ENCODE data around the gene IGSF21. TPM values are rescaled to one million over a fixed set of nuclear protein-coding genes. Genes with fewer than 3 reads are reported as not detected.

Gene IGSF21
- total and polyA plus RNA-seq, 11 donors: 0.54 to 2.2 (median 0.94) TPM; not detected in 1

DNA sequence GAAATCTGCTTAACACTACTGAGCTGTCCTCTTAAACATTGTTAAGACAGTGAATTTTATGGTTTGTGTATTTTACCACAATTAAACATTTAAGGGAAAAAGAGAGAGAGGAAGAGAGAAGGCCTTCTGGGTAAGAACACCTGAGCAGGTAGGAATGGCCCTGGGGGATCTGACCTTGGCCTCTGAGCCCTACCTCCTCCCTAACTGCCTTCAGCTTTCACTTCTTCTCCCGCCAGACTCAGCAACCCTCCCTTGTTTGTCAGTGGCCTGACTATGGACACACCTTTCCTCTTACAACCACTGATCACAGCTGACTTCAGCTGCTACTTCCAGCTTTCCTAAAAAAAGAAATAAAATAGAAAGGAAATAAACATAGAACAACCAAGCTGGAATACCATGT, 13.5 kb upstream of the IGSF21 start:
- Histone ChIP-seq H3K27ac (no peak overlapping the region), H3K4me1 (no peaks in the 10 kb centered on the region), H3K4me3 (no peak overlapping the region), H3K9me3 (no peaks in the 10 kb centered on the region), H3K27me3 (peaks cover 0 to 75% (median 7%) of the 10 kb centered on the region in 9 donors), H3K36me3 (no peaks in the 10 kb centered on the region)
- DNase-seq (no peak), ATAC-seq (no peak)
- 57 to 77% (median 67%) methylated on average over 1 of the region's 1 CpG for WGBS, 4 donors
- no peak for TF ChIP-seq POLR2A (IDR thresholded peaks at IDR 0.05)
- TF ChIP-seq, protein P1, sequence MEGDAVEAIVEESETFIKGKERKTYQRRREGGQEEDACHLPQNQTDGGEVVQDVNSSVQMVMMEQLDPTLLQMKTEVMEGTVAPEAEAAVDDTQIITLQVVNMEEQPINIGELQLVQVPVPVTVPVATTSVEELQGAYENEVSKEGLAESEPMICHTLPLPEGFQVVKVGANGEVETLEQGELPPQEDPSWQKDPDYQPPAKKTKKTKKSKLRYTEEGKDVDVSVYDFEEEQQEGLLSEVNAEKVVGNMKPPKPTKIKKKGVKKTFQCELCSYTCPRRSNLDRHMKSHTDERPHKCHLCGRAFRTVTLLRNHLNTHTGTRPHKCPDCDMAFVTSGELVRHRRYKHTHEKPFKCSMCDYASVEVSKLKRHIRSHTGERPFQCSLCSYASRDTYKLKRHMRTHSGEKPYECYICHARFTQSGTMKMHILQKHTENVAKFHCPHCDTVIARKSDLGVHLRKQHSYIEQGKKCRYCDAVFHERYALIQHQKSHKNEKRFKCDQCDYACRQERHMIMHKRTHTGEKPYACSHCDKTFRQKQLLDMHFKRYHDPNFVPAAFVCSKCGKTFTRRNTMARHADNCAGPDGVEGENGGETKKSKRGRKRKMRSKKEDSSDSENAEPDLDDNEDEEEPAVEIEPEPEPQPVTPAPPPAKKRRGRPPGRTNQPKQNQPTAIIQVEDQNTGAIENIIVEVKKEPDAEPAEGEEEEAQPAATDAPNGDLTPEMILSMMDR (IDR thresholded peaks at IDR 0.05): no peak
- intact Hi-C loops (cut with DNase I): loop anchor here in 1 of 10 donors (10.0 kb wide), 1 partner anchor 429 kb away; no protein-coding TSS in a partner anchor

DNA sequence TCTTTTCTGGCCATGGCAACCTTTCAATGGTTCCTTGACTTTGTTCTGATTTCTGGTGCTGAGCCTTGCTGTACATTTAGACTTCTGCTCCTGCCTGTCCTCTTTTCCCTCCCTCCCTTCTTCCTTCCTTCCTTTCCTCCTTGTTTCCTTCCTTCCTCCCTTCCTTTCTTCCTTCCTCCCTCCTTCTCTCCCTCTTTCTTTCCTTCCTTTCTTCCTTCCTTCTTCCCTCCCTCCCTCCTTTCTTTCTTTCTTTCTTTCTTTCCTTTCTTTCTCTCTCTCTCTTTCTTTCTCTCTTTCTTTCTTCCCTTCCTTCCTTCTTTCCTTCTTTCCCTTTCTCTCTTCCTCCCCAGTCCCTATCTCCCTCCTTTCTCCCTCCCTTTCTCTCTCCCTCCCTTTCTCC, 10.4 kb upstream of the IGSF21 start:
- H3K27me3 ChIP-seq: peaks cover 0 to 60% (median 11%) of the 10 kb centered on the region in 9 donors
- TF ChIP-seq POLR2A (IDR thresholded peaks at IDR 0.05): no peak
- TF ChIP-seq, protein P1 (IDR thresholded peaks at IDR 0.05): no peak
- no peak overlapping the region for H3K4me3 ChIP-seq

DNA sequence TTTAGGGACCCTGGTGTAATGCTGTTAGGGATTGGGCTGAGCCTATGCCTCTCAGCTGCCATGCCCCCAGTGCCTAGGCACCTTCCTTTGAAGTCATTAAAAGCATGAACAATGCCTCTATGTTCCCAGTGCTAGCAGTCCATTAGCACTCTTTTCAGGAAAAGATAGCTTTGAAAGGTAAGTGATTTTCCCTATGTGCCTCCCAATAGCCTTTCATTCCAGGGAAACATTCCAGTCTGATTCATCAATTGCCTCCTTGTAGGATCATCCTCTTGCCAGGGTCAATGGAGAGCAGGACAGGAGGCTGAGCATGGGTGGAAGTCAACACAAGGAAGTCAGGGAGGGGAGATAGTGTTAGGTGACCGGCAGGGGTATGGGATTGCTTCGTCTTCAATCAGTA, 8.6 kb upstream of the IGSF21 start:
- Histone ChIP-seq H3K4me1 (no peaks in the 10 kb centered on the region), H3K9me3 (no peaks in the 10 kb centered on the region), H3K36me3 (no peaks in the 10 kb centered on the region), H3K27me3 (peaks cover 0 to 46% (median 8%) of the 10 kb centered on the region in 9 donors), H3K4me3 (no peak overlapping the region), H3K27ac (no peak overlapping the region)
- DNase-seq (no peak), ATAC-seq (no peak)
- TF ChIP-seq POLR2A (IDR thresholded peaks at IDR 0.05): no peak
- TF ChIP-seq, protein P1 (IDR thresholded peaks at IDR 0.05): no peak
- 45 to 74% (median 49%) methylated on average over 2 of the region's 2 CpGs for WGBS, 4 donors
- intact Hi-C loops (cut with DNase I): loop anchor here in 1 of 10 donors (10.0 kb wide), 1 partner anchor 434 kb away; no protein-coding TSS in a partner anchor

More for the DNA sequence above, 10.4 kb upstream of the IGSF21 start:
- DNase-seq (no peak), ATAC-seq (no peak)
- H3K4me1 ChIP-seq: no peaks in the 10 kb centered on the region
- no peak overlapping the region for H3K27ac ChIP-seq
- H3K36me3 ChIP-seq: no peaks in the 10 kb centered on the region
- intact Hi-C loops (cut with DNase I): loop anchor here in 1 of 10 donors (10.0 kb wide), 1 partner anchor 432 kb away; no protein-coding TSS in a partner anchor
- no peaks in the 10 kb centered on the region for H3K9me3 ChIP-seq

DNA sequence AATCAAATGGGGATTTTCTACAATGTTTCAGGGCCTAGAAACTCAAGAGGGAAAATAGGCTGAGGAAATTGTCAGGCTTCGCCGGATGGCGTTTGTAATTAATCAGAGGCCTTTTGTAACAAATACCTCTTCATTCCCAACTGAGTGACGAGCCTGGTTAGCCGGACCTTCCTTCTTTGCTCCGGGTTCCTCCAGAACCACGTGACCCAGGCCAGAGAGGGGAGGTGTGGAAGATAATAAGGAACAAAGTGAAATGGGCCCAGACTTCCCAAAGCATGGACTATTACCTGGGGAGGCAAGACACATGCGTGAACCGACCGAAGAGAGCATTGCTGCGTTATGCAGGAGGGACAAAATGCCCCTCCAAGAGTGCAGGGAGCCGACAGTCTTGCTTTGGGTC, 7.5 kb upstream of the IGSF21 start:
- Histone ChIP-seq H3K36me3 (no peaks in the 10 kb centered on the region), H3K9me3 (no peaks in the 10 kb centered on the region), H3K27me3 (peaks cover 0 to 43% (median 10%) of the 10 kb centered on the region in 9 donors), H3K27ac (no peak overlapping the region), H3K4me3 (no peak overlapping the region), H3K4me1 (no peaks in the 10 kb centered on the region)
- DNase-seq (no peak), ATAC-seq (no peak)
- 70 to 77% (median 74%) methylated on average over 12 of the region's 12 CpGs for WGBS, 4 donors
- TF ChIP-seq, protein P1 (IDR thresholded peaks at IDR 0.05): no peak
- no peak for TF ChIP-seq POLR2A (IDR thresholded peaks at IDR 0.05)
- intact Hi-C loops (cut with DNase I): loop anchor here in 7 of 10 donors (2.0 to 10.0 kb wide), 7 partner anchors 173 to 605 kb away; no protein-coding TSS in a partner anchor
